HG03066 (cell line): Measurements from ENCODE around the gene GAD1.

Source experiments
- ATAC-seq: cut with Tn5 transposase; IDR thresholded peaks from one replicate; pipeline ENCODE4 v1.9.1; 2021; ENCODE audit warnings: low read depth; ENCODE audit not compliant: unreplicated experiment

The GAD1 gene

DNA sequence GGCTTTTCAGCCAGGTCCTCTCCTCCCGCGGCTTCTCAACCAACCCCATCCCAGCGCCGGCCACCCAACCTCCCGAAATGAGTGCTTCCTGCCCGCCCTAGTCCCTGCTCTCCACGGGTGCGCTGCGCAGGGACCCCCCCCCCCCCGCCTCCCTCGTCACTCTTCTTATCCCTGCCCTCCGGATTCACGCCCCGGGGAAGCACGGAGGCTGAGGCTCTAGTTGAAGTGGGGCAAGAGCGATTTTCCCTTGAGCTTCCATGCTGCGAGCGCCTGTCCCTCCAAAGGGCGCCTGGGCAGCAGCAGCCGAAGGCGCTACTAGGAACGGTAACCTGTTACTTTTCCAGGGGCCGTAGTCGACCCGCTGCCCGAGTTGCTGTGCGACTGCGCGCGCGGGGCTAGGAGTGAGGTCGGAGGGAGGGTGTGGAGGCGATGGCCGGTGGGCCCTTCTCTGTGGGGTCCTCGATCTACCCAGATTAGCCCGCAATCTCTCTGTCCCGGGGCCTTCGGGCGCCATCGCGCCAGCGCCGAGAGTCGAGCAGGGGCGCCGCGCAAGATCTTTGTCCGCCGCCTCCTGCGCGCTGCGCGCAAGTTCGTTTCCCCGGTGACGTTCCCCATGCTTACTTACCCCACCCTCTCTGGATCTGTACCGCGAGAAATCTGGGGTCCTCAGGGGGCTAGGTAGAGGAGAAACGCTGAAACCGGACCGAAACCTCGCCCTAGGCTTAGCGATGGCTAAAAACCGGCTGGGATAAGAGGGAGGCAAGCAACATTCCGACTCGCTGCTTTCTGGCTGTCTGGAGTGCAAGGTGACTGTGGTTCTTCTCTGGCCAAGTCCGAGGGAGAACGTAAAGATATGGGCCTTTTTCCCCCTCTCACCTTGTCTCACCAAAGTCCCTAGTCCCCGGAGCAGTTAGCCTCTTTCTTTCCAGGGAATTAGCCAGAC is 677 bp downstream of the GAD1 start:
- no peak for ATAC-seq

DNA sequence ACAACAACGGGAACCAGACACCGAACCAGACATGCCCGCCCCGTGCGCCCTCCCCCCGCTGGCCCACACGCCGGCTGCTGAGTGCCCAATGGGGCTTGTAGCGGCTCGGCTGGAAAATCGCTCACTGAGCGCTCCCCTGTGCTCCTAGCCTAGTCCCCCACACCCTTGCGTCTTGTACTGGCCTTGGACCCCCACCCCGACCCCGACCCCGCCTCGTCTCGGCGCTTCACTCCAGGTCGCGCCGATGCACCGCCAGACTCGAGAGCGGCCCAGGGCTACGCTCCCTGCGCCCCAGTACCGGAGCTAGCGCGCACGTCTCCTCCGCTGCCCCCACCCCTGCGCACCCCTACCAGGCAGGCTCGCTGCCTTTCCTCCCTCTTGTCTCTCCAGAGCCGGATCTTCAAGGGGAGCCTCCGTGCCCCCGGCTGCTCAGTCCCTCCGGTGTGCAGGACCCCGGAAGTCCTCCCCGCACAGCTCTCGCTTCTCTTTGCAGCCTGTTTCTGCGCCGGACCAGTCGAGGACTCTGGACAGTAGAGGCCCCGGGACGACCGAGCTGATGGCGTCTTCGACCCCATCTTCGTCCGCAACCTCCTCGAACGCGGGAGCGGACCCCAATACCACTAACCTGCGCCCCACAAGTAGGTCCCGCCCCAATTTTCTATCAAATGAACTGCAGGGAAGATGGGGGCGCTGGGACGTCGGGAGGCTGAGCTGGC is 1.5 kb downstream of the GAD1 start:
- ATAC-seq: no peak

DNA sequence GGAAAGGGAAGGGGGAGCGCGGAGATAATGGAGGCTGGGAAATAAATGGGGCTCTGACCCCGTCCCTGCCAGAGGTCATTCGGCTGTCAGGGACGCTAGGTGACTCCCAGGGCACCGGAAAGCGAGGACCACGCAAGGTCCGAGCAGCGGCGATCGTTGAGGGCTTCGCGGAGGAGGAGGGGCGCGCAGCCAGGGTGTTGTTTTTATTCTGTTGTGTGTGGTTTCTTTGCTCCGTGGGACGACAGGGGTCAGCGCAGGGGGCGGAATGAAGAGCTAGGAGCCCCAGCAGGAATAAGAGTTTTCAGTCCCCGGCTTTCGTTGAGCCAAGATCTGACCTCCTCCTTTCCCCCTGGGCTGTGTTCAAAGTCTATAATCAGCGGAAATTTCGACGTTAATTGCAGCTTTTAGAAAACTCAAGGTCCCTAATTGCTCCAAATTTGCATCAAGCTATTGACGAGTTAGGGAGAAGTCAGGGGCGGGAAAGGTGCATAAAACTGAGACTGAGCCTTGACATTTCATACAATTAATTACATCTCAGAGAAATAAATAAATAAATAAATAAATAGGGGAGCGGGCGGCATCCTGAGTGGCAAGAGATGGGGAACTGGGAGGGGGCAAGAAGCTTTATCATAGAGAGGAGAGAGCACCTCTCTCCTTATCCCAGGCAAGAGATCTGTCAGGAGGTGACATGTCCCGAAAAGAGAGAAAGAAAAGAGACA is 2.2 kb downstream of the GAD1 start:
- ATAC-seq: no peak

DNA sequence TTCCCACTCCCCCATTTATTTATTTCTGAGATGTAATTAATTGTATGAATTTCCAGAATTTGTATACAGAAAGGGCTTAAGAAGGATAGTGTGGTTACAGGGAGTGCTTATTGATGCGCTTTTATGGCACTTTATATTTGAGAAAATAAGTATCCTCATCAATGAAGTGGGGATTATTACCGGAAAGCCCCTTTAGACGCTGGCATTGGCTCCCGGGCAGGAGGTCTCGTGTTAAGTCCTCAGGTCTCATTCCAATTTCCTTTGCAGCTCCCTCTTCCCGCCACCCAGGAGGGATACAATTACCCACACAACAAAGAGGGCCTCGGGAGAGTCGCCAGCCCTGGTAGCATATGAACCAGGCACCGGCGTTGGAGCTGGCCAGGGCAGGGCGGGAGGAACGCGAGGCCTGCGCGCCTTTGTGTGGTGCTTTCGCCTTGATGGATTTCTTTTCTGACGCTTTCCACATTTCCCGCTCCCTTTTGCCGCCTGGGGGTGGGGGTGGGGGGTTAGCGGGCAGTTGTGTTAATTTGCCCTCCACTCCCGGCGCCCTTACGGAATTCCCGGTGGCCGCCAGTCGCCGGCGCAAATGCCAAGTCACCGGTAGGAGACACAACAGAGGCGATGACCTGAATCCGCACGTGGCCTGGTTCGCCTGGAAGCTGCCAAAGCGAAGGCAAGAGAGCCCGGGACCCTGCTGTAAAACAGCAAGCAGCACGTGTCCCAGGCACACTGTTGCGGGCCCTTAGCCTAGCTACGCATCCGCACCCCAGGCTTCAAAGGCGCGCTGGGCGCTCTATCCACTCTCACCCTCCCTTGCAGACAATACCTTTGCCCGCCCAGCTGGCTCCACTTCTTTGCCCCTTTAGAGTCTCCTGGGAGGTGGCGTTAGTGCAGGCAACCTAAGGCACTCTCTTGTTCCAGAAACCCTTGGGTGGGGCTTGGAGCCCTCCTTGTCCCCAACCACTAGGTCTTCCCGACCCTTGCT is 3.3 kb downstream of the GAD1 start:
- ATAC-seq: no peak

DNA sequence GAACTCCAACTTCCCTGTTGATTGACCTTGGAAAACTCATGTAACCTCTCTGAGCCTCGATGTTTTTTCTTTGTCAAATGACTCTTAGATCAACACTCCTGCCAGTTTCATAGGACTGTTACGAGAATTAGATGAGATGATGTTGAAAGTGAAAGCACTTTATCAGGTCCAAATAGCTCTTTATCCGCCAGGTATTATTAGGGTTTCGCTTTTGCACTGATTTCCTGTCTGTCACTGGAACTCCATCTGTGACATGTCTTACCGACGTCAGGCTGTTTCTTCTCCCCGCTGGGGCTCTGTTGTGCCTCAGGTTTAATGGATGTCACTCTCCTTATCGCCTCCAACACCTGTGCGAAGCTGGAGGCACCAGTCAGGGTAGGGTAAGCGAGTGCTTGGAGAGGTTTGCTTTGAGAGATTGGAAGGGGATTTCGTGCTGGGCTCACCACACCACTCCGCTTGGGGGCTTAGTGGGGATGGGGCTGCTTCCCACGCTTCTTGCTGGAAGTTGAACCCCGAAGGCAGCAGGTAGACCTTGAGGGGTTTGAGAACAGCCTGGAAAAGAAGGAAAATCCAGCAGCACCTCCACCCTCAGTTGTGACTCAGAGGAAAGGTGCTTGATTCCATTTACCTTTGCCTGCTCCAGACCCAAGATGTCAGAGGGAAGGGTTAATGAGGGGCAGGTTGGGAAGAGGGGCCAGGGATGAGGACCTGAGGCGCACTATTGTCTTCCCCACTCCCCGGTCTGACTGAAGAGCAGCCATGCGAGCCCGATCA is 4.3 kb downstream of the GAD1 start:
- ATAC-seq: no peak

DNA sequence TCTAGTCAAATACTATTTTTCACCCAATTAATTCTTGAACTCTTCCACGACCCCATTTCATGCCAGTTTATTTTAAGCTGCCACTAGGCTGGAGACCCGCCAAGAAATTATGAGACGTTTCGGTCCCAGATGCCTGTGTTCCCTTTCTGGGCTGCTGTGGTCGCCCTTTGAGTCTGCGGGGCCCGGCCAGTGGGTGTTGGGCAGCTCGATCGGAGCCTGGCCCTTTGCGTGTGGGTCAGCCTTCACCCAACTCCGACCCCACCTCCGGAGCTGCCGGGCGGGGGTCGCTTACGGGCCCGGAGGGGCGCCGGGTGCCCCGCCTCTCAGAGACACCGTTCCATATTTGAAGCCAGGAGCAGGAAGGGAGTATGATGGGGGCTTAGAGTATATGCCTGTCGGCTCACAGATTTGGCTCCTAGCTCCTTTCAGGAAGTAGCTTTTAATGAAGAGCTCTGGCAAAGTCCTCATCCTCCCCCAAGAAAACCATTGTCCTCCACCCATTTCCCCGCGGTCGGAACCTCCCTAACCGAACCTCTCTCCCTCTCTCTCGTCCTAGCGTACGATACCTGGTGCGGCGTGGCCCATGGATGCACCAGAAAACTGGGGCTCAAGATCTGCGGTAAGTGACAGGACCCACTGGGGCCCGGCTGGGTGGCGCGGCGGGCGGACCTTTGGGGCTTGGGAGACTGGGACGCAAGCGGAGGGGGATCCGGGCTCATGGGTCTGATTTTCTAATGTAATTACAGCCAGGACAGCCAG is 5.0 kb downstream of the GAD1 start:
- ATAC-seq: no peak

DNA sequence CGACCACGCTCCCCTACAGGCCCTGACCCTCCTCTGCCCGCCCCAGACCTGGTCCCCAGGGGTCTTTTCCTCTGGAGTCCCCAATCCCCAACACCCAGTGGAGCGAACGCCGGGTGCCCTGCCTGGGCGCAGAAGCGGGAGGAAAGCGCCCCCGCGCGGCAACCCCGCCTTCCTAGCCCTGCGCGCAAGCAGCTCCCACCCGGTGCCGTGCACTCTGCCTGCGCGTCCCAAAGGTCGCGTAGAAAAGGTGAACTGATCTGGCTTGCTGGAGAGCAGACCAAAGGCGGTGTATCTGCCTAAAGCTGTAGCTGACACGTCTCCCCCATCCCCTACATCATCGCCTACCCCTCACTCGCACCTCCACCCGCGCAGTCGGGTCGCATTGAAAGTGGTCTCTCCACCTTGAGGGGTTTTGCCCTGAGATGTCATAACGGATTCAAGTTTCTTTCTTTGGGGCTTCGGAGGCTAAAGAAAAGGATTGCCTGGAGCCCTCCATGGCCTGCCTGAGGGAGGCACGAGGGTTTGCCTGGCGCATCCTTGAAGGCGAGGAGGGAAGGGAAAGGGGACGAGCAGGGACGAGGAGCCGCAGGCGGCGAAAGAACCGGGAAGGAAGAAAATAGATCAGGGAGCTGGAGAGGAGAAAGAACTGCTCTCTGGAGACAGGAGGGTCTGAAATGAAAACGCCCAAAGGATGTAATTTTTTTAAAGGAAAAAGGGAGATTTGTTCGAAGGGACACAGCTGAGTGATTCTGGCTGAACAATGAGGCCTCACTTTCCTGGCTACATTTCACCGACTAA is 5.8 kb downstream of the GAD1 start:
- ATAC-seq: no peak

DNA sequence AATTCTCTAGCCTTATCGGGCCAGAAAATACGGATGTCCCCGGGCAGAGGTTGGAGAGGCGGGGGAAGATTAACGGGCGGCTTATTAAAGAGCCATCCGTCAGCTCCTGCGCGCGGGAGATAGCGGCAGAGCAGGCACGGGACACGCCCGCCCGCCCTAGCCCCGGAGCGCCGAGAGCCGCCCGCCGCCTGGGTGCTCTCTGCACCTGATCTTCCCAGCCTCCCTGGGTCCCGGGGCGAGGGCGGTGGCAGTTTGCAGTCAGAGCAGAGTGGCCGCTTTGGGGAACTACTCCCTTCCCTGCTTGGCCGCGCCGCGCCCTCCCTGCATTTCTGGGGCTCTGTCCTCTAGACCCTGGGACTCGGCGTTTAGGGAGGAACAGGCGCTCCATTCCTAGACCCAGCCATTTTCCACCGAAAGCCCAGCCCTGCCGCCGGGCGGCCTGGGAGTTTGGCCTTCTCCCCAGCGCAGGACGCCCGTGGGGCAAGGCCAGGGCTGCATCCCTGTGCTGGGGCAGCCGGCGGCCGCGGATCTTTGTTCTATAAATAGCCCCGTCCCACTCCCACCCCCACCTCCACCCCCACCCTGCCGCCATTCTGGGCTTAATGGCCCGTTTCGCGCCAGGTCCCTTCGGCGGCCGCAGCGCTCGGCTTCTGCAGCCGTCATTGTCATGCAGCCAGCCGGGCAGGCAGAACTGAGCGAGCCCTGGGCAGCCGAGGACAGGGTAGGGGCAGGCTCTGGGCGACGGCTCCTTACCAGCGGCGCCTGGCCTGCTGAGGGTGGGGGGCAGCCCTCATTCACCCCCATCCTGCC is 6.6 kb downstream of the GAD1 start:
- no peak for ATAC-seq

- no peak for ATAC-seq
Observed at GRCh38 chr2:170823898-170824215, 7.2 kb downstream of the GAD1 start.

GRCh38 chr2:170824526-170825015 is 7.9 kb downstream of the GAD1 start:
- ATAC-seq: no peak

GRCh38 chr2:170827841-170828532 is 11.3 kb downstream of the GAD1 start:
- ATAC-seq: no peak

DNA sequence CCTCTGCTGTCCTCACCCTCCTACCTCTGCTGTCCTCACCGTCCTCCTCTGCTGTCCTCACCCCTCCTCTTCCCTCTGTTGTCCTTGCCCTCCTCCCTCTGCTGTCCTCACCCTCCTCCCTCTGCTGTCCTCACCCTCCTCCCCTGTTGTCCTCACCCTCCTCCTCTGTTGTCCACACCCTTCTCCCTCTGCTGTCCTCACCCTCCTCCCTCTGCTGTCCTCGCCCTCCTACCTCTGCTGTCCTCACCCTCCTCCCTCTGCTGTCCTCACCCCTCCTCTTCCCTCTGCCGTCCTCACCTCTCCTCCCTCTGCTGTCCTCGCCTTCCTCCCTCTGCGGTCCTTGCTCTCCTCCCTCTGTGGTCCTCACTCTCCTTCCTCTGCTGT is 11.8 kb downstream of the GAD1 start:
- no peak for ATAC-seq

DNA sequence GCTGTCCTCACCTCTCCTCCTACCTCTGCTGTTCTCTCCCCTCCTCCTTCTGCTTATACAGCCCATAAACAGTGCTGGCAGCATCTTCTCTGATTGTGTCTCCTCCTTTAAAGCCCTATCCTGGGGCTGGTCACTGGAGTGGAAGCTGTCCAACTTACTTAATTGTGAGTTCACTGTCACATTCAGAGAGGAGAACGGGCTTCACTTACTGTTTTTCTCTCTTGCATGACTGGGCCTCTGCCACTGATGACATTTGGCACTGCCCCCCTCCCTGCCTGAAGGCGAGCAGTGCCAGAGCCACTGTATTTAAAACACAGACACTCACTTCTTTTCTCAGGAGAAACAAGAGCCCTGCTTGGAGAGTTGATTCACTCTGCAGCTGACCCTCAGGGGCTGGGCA is 12.3 kb downstream of the GAD1 start:
- no peak for ATAC-seq

DNA sequence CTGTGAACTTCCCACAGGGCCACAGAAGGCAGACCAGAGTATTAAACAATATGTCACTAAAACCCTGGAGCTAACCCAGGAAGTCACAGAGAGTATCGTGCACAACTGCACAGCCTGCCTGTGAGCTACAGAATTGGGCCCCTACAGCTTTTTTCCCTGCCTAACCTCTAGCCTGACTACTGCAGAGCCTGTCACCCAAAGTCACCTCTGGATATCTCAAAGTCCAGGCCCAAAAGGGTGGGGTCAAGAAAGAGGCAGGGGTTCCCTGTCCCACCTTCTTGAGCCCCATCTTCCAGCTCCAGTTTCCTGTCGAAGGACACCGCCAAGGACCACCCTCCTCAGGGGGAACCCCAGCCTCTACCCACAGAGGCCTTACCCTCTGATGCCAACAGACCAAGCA is 13.5 kb downstream of the GAD1 start:
- ATAC-seq: no peak

DNA sequence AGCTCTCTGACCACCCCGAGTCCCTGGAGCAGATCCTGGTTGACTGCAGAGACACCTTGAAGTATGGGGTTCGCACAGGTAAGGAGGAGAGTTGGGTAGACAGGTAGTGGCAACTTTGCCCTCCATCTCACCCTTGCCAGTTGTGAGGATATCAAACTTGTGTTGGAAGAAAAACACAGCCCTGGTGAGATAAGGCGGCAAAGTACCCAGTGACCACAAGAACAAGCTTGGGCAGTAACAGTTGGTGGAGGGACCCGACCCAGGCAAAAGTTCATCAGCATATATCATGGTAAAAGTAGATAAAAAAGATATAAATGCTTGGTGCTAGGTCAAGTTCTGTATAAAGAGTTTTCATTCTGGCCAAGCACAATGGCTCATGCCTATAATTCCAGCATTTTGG is 14.4 kb downstream of the GAD1 start:
- ATAC-seq: no peak

GRCh38 chr2:170836027-170836426 is 19.3 kb downstream of the GAD1 start:
- ATAC-seq: no peak
